DND-41 (cell line): ENCODE measurements around the gene INPP4A.
A peak's percentile ranks its signal among the peaks of the same experiment; 100 is the strongest.

Source experiments
- ATAC-seq: fragments of 200-7000 bp; cut with Tn5 transposase; 3 replicates; pipeline ENCODE4 v1.9.1; 2021; ENCODE audit warnings: low read depth; ENCODE audit not compliant: insufficient read depth
- DNase-seq: peaks from one replicate; pipeline ENCODE4 v3.0.0-alpha.2; 2020
- H2AFZ ChIP-seq: 2 replicates; pipeline ENCODE4 v1.6.0; 2012; ENCODE audit warnings: low read depth, low read length
- H3K27ac ChIP-seq: 2 replicates; pipeline ENCODE4 v1.5.1; 2012; ENCODE audit warnings: low read length, inconsistent platforms
- H3K27me3 ChIP-seq: fragments of 200-600 bp; sonication (generic); 2 replicates; pipeline ENCODE4 v1.6.0; 2012; ENCODE audit warnings: low read length, mild to moderate bottlenecking, inconsistent platforms; ENCODE audit not compliant: insufficient read depth, poor library complexity
- H3K36me3 ChIP-seq: 2 replicates; pipeline ENCODE4 v1.5.1; 2012; ENCODE audit warnings: low read length, inconsistent platforms; ENCODE audit not compliant: insufficient read depth
- H3K4me1 ChIP-seq: 2 replicates; pipeline ENCODE4 v1.5.1; 2012; ENCODE audit warnings: mild to moderate bottlenecking, low read length; ENCODE audit not compliant: insufficient read depth
- H3K4me2 ChIP-seq: 2 replicates; pipeline ENCODE4 v1.6.0; 2012; ENCODE audit warnings: mild to moderate bottlenecking, moderate library complexity, low read length, inconsistent platforms; ENCODE audit not compliant: insufficient read depth
- H3K4me3 ChIP-seq, 2 experiments: fragments of 200-600 bp in 1 of 2; shearing (Covaris generic) in 1 of 2; 2 replicates each; pipeline ENCODE4 v1.5.1; 2012 to 2016; ENCODE audit warnings: inconsistent platforms in 2 of 2, low read length in 2 of 2, mild to moderate bottlenecking in 2 of 2, low read depth in 1 of 2, moderate library complexity in 1 of 2
- H3K79me2 ChIP-seq: 2 replicates; pipeline ENCODE4 v1.6.0; 2012; ENCODE audit warnings: low read length, inconsistent platforms; ENCODE audit not compliant: insufficient read depth
- H3K9ac ChIP-seq: 2 replicates; pipeline ENCODE4 v1.6.0; 2012; ENCODE audit warnings: low read depth, mild to moderate bottlenecking, inconsistent platforms, low read length, moderate library complexity
- H3K9me3 ChIP-seq: 2 replicates; pipeline ENCODE4 v1.5.1; 2012; ENCODE audit warnings: low read length, moderate library complexity, mild to moderate bottlenecking, inconsistent platforms; ENCODE audit not compliant: insufficient read depth, severe bottlenecking
- H4K20me1 ChIP-seq: 2 replicates; pipeline ENCODE4 v1.6.0; 2012; ENCODE audit warnings: low read length; ENCODE audit not compliant: insufficient read depth
- EZH2 ChIP-seq: IDR thresholded peaks from 3 replicates; pipeline ENCODE4 v1.6.1; 2012; ENCODE audit warnings: borderline replicate concordance, low read depth, mild to moderate bottlenecking, moderate library complexity, low read length, inconsistent platforms; ENCODE audit not compliant: severe bottlenecking
- TF ChIP-seq, protein P1 (sequence below): IDR thresholded peaks from 2 replicates; pipeline ENCODE4 v1.5.1; 2012; ENCODE audit warnings: borderline replicate concordance, low read length, moderate library complexity, mild to moderate bottlenecking; ENCODE audit not compliant: poor library complexity, severe bottlenecking; ENCODE audit errors: extremely low read depth

Gene INPP4A

GRCh38 chr2:98608116-98608961, 163.7 kb downstream of the INPP4A start, which contains the start of the genes COA5 and UNC50:
TSS of gene COA5 (minus strand) at chr2:98608512. CDS start at chr2:98608405, 107 bp downstream.
TSS of gene UNC50 (plus strand) at chr2:98608589. CDS start at chr2:98609760, 1,171 bp downstream.
- Histone ChIP-seq H3K9me3 (no peaks in the 10 kb centered on the region), H3K4me2 (peak within 1 kb of the TSS; percentile 83), H3K79me2 (peaks cover 72% of the 10 kb centered on the region), H4K20me1 (no peaks in the 10 kb centered on the region), H3K27ac (peak within 1 kb of the TSS; percentile 94), H3K36me3 (peaks cover 39% of the 10 kb centered on the region), H3K9ac (peak within 1 kb of the TSS; percentile 91), H3K4me3 (peak within 1 kb of the TSS; percentile 86 to 94), H3K4me1 (peaks cover 45% of the 10 kb centered on the region), H3K27me3 (no peaks in the 10 kb centered on the region), H2AFZ (peak within 1 kb of the TSS; percentile 97)
- peak; percentile 91 for DNase-seq
- ATAC-seq = peak; percentile 89
- no peak for TF ChIP-seq EZH2
- TF ChIP-seq, protein P1, sequence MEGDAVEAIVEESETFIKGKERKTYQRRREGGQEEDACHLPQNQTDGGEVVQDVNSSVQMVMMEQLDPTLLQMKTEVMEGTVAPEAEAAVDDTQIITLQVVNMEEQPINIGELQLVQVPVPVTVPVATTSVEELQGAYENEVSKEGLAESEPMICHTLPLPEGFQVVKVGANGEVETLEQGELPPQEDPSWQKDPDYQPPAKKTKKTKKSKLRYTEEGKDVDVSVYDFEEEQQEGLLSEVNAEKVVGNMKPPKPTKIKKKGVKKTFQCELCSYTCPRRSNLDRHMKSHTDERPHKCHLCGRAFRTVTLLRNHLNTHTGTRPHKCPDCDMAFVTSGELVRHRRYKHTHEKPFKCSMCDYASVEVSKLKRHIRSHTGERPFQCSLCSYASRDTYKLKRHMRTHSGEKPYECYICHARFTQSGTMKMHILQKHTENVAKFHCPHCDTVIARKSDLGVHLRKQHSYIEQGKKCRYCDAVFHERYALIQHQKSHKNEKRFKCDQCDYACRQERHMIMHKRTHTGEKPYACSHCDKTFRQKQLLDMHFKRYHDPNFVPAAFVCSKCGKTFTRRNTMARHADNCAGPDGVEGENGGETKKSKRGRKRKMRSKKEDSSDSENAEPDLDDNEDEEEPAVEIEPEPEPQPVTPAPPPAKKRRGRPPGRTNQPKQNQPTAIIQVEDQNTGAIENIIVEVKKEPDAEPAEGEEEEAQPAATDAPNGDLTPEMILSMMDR = peak; percentile 21

DNA sequence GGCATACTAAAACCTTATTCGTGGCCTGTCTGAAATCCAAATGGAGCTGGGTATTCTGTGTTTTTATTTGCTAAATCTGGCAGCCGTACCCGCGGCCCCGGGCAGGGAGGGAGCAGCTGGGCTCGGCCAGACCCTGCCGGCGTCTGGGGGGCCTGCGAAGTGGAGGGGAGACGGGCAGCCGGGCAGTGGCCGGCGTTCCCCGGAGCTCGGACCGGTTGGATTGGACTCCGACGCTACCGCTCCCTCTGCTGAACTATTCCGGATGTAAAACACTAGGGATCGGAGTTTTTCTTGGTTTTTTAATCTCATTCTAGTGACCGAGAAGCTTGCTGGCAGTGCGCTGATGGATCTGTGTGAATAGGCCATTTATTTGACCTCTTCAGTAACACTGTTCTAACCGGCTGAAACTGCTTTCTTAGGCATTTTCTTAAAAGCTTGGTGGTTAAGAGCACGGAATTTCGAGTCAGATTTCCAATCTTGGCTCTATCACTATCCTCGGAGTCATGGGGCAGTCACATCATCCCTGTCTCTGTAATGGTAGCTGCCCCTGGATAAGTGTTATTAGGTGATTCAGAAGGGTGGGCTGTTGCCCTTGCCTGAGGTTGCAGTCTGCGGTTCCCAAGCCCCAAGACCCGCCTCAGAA, 164.4 kb downstream of the INPP4A start:
- Histone ChIP-seq H2AFZ (peak overlapping the region; percentile 97), H3K9ac (peak overlapping the region; percentile 91), H3K4me1 (peaks cover 45% of the 10 kb centered on the region), H3K4me2 (peak overlapping the region; percentile 83), H3K79me2 (peaks cover 72% of the 10 kb centered on the region), H3K4me3 (peak overlapping the region; percentile 86 to 94), H3K27ac (peak overlapping the region; percentile 94), H3K9me3 (no peaks in the 10 kb centered on the region), H3K36me3 (peaks cover 40% of the 10 kb centered on the region), H4K20me1 (no peaks in the 10 kb centered on the region), H3K27me3 (no peaks in the 10 kb centered on the region)
- TF ChIP-seq EZH2 = no peak
- TF ChIP-seq, protein P1 = no peak
- DNase-seq = no peak
- peak; percentile 8; the same call in 2 of the 3 replicates for ATAC-seq

- ATAC-seq (no peak), DNase-seq (no peak)
- Histone ChIP-seq H3K79me2 (peaks cover 24% of the 10 kb centered on the region), H3K27me3 (no peaks in the 10 kb centered on the region), H3K36me3 (peaks cover 85% of the 10 kb centered on the region), H3K4me1 (peaks cover 22% of the 10 kb centered on the region), H3K4me3 (no peak overlapping the region), H3K27ac (no peak overlapping the region), H3K9ac (no peak overlapping the region), H2AFZ (no peak overlapping the region), H3K9me3 (no peaks in the 10 kb centered on the region), H4K20me1 (no peaks in the 10 kb centered on the region), H3K4me2 (no peak overlapping the region)
- TF ChIP-seq, protein P1 = no peak
- no peak for TF ChIP-seq EZH2
Observed at GRCh38 chr2:98614024-98614739, 169.5 kb downstream of the INPP4A start.
